ENCODE data around the gene THRA.

THRA gene

GRCh38 chr17:40026816-40027613 is 35.8 kb upstream of the THRA start:
- DNase-seq, result peak; percentile 70

GRCh38 chr17:40027614-40028012 is 35.2 kb upstream of the THRA start:
- no peak for DNase-seq

GRCh38 chr17:40028595-40028994 is 34.2 kb upstream of the THRA start:
- no peak for DNase-seq

- DNase-seq, result no peak
These were observed 31.1 kb upstream of the THRA start for GRCh38 chr17:40031706-40032105.

GRCh38 chr17:40032322-40033320 is 30.1 kb upstream of the THRA start:
- DNase-seq, result no peak

- DNase-seq, result no peak
These were observed 29.4 kb upstream of the THRA start for GRCh38 chr17:40033339-40033738.

GRCh38 chr17:40034426-40035161 is 28.2 kb upstream of the THRA start:
- no peak for DNase-seq

- no peak for DNase-seq
These were observed 27.6 kb upstream of the THRA start for GRCh38 chr17:40035162-40035559.

GRCh38 chr17:40038882-40039513 is 23.8 kb upstream of the THRA start:
- DNase-seq, result no peak

GRCh38 chr17:40041196-40041595 is 21.6 kb upstream of the THRA start:
- no peak for DNase-seq

GRCh38 chr17:40056379-40057015 is 6.3 kb upstream of the THRA start:
- DNase-seq, result no peak

GRCh38 chr17:40058186-40058784 is 4.5 kb upstream of the THRA start:
- DNase-seq, result no peak

GRCh38 chr17:40058865-40059264 is 3.9 kb upstream of the THRA start:
- DNase-seq, result no peak

GRCh38 chr17:40059729-40060475 is 2.9 kb upstream of the THRA start:
- DNase-seq, result no peak

- no peak for DNase-seq
These were observed 1.7 kb upstream of the THRA start for GRCh38 chr17:40060887-40061608.

- DNase-seq, result no peak
These were observed 1.1 kb upstream of the THRA start for GRCh38 chr17:40061609-40062038.

- DNase-seq, result no peak
These were observed 514 bp downstream of the THRA start for GRCh38 chr17:40063187-40063771.

- no peak for DNase-seq
These were observed 1.3 kb downstream of the THRA start for GRCh38 chr17:40063901-40064531.

All from NCI-H345 (cell line).